ENCODE measurements around the gene CBX4.

CBX4 gene

GRCh38 chr17:79839356-79840268 is at the start of gene CBX4:
CBX4 (minus strand) TSS chr17:79839440; CDS start chr17:79839251, 189 bp downstream.
- DNase-seq, result peak; percentile 93

DNA sequence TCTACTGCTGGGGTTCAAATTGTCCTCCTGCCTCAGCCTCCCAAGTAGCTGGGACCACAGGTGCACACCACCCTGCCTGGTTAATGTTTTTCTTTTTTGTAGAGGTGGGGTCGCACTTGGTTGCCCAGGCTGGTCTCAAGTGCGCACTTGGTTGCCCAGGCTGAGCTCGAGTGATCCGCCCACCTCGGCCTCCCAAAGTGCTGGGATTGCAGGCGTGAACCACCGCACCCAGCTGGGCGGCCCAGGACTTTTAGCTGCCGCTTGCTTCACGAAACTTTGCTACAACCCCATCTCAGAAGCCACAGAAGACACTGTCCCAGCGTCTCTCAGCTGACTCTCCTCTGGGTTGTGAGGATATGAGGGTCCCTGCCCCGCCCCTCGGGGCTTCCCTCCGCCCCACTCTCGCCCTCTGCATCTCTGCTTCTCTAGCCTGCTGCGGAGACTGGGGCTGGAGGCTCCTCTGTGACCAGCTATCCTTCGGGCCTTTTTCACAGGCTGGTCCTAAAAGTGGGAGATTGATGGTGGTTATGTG is 48.8 kb upstream of the CBX4 start:
- DNase-seq, result no peak

GRCh38 chr17:79887451-79887991 is 48.3 kb upstream of the CBX4 start:
- DNase-seq, result no peak

DNA sequence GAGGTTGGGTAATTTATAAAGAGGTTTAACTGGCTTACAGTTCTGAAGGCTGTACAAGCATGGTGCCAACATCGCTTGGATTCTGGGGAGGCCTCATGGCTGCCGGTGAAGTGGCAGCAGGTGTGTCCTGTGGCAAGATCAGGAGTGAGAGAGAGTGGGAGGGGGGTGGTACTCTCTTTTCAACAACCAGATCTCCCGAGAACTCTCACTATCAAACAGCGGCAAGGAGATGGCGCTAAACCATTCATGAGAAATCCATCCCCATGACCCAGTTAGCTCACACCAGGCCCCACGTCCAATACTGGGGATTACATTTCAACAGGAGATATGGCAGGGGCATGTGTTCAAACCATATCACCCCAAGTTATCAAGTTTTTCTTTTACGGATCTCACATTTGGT is 44.0 kb upstream of the CBX4 start:
- DNase-seq, result no peak

- no peak for DNase-seq
These were observed 39.2 kb upstream of the CBX4 start for GRCh38 chr17:79878329-79878947.

DNA sequence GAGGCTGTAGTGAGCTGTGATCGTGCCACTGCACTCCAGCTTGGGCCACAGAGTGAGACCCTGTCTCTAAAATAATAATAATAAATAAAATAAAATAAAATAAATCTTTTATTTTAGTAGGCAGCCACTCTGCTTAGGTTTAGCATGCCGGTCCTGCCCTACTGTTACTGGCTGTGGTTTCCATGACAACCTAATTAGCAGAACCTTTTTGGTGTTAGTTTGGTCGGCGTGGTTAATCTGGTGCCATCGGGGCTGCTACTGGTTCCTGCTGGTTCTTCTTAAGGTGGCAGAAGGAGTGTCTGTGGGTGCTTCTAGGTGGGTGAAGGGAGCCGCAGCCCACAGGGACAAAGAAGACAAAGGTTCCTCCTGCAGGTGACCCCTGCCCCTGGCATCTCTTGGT is 37.8 kb upstream of the CBX4 start:
- DNase-seq, result no peak

DNA sequence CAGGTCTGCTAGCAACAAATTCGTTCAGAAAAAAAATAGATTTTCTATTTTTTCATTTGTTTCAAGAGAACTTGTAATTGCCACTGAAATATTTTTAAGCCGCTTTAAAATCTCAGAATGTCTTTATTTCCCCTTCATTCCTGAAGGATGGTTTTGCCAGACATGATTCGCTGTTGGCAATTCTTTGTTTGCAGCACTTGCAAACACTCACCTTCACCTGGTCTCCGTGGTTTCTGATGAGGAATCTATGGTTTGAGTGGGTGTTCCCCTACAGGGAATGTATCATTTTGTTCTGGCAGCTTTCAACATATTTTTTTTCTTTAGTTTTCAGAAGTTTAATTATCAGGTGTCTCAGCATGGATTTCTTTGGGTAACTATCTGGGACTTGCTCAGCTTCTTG is 36.3 kb upstream of the CBX4 start:
- no peak for DNase-seq

DNA sequence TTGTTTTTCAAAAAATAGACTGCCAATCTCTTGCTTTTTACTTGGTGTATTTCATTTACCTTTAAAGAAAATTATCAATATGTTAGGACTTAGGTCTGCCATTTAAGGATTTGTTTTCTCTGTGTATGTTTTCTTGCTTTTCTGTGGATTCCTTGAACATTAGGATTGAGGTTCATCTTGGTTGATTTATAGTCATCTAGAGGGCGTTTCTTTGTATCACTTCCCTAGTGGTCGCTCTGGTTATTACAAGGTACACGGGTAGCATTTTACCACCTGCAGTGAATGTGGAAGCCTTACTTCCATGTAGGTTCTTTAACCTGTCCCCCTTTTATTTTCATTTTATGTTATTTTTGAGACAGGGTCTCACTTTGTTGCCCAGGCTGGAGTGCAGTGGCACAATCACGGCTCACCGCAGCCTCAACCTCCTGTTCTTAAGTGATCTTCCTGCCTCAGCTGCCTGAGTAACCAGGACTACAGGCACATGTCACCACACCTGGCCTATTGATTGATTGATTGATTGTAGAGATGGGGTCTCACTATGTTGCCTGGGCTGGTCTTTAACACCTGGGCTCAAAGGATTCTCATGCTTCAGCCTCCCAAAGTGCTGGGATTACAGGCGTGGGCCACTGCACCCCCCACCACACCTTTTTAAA is 35.2 kb upstream of the CBX4 start:
- peak; percentile 22 for DNase-seq

- no peak for DNase-seq
These were observed 34.3 kb upstream of the CBX4 start for GRCh38 chr17:79873583-79873982.

DNA sequence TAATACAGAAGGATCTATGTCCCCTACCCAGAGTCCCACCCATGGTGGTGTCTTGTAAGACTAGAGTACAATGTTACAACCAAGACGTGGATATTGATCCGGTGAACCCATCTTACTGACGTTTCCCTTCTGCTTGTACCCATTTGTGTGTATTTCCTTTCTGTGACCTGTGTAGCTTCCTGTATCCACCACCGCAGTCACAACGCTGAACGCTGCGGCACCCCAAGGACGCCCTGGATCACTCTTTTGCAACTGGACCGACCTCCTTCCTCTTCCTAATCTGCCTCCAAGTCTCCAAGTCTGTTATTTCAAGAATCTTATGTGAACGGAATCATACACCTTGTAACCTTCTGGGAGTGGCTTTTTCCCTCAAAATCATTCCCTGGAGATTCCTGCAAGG is 33.5 kb upstream of the CBX4 start:
- DNase-seq, result no peak

- DNase-seq, result no peak
These were observed 31.9 kb upstream of the CBX4 start for GRCh38 chr17:79871131-79871530.

- no peak for DNase-seq
These were observed 31.3 kb upstream of the CBX4 start for GRCh38 chr17:79870540-79870939.

GRCh38 chr17:79866791-79867518 is 27.7 kb upstream of the CBX4 start:
- no peak for DNase-seq

DNA sequence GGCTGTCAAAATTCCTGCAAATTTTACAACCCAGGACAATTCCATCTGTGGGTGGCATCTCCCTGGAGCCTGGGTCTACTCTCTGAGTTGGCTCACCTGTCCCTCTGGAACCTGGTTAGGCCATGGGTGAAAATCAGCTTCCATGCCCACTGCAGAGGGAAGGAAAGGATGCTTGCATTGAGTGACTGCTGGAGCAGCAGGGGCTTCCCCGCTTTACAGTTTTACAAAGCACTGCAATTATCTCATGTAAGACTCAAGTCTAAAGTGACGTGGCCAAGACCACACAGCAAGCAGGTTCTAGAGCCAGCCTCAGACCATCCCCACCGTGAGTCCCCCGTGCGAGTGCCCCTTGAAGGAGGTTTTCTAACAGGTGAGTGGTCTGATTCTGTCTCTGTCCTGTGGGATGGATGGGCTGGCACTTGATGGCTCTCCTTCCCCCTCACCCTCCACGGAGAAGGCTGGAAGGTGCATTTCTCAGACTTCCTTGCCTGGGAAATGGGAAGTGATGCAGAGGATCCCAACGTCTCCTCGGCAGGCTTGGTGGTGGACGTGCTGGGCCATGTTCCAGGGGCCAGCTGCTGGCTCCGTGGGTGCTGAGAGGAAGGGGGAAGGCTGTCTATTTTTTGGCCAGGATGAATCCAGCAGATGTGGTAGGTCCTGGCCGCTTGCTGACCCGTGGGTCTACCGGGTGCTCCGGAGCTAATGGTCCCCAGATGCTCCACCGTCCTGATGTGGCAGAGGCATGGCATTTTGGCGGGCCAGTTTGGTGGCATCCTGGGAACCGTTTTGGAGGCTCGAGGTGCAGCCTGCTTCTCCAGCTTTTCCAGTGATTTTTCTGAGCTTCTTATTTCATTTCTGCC is 26.3 kb upstream of the CBX4 start:
- DNase-seq, result no peak

DNA sequence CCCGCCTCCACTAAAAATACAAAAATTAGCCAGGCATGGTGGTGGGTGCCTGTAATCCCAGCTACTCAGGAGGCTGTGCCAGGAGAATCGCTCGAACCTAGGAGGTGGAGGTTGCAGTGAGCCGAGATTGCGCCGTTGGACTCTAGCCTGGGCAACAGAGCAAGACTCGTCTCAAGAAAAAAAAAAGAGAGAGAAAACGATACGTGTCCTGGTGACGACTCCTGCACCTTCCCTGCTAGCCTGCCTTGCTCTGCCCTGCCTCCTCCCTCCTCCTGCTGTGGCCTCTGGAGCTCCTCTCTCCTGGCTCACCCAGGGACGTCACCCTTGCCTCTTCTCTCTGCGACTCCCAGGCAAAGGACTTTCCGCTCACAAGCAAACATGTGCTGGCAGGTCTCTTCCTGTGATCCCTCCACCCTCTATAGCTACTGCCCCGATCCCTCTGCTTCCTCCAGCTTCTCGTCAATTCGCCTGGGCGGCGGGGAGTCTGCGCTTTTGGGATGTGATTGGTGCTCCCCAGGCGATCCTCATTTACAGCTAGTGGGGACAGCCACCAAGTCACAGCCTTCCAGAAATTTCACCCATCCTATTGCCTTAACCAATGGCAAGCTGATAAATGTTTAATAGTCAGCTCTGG is 25.5 kb upstream of the CBX4 start:
- DNase-seq, result no peak

GRCh38 chr17:79864147-79864546 is 24.9 kb upstream of the CBX4 start:
- DNase-seq, result no peak

DNA sequence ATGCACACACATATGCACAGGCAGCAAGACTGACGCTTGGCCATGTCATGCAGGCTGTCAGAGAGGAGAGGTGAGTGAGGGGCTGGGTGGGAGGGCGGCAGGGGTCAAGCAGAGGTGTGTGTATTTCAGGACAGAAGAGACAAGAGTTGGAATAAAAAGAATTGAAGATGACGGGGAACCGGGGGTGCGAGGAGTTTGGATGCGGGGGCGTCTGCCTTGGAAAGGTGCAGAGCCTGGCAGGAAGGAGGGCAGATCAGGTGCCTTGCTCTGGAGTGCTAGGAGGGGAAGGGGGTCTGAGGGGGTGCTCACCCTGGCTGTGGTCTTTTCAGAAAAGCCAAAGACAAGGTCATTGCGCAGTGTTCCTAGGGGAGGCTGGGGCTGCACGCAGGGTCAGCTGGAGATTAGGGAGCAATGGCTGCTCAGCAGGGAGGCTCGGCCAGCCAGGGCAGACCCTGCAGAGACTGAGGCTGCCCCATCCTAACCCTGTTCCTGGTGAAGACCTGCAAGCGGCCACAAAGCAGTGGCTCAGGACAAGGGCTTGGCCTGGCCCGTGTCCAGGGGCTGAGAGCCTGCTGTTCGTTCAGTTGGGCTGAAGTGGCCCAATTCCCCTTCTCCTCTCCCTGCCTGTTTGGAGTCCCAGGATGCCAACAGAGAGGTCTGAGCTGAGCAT is 23.7 kb upstream of the CBX4 start:
- no peak for DNase-seq

- DNase-seq, result no peak
These were observed 23.0 kb upstream of the CBX4 start for GRCh38 chr17:79862238-79862637.

GRCh38 chr17:79861413-79862216 is 22.4 kb upstream of the CBX4 start:
- no peak for DNase-seq
